A673 (cell line): Measurements from ENCODE around the gene SCRN1. TPM values are rescaled to one million over a fixed set of nuclear protein-coding genes. Genes with fewer than 3 reads are reported as not detected.

ENCODE experiments used
- BruUV-seq: library from RNA; stranded (reverse); fragments of 400-500 nt; replicated peaks from 2 replicates; lab custom pipeline; 2021; lab: Mats Ljungman, UMichigan
- CTCF ChIA-PET: fragments of 300-600 bp; sonication (Branson Sonifier 250); formaldehyde crosslinking; loops from one replicate; lab custom pipeline; 2022; ENCODE audit warnings: antibody characterized with exemption; lab: Charles Lee
- POLR2A ChIA-PET: fragments of 300-600 bp; sonication (Branson Sonifier 250); formaldehyde crosslinking; loops from one replicate; lab custom pipeline; 2022; ENCODE audit warnings: antibody characterized with exemption; ENCODE audit not compliant: low non-redundant PET; lab: Charles Lee
- DNase-seq: peaks from one replicate; pipeline ENCODE4 v3.0.0-alpha.2; 2015; ENCODE audit warnings: low spot score
- H3K27ac ChIP-seq: fragments of 200-600 bp; sonication (generic); 2 replicates; pipeline ENCODE4 v1.5.1; 2016; ENCODE audit warnings: mixed run types, low read depth, mild to moderate bottlenecking, mixed read lengths, antibody characterized with exemption, low read length; ENCODE audit not compliant: poor library complexity, severe bottlenecking
- H3K27me3 ChIP-seq: fragments of 200-600 bp; sonication (generic); replicated peaks from 2 replicates; pipeline ENCODE4 v1.6.1; 2017; ENCODE audit warnings: mixed run types, low read depth, mild to moderate bottlenecking, mixed read lengths, antibody characterized with exemption, low read length; ENCODE audit not compliant: insufficient read depth, poor library complexity
- H3K36me3 ChIP-seq: fragments of 200-600 bp; sonication (generic); 2 replicates; pipeline ENCODE4 v1.6.1; 2016; ENCODE audit warnings: mixed run types, mild to moderate bottlenecking, mixed read lengths, antibody characterized with exemption, low read length; ENCODE audit not compliant: insufficient read depth, poor library complexity, severe bottlenecking
- H3K4me1 ChIP-seq: fragments of 200-600 bp; sonication (generic); 2 replicates; pipeline ENCODE4 v1.6.1; 2017; ENCODE audit warnings: mixed run types, mild to moderate bottlenecking, mixed read lengths, antibody characterized with exemption, low read length; ENCODE audit not compliant: insufficient read depth, poor library complexity, severe bottlenecking
- H3K4me3 ChIP-seq: fragments of 200-600 bp; sonication (generic); 2 replicates; pipeline ENCODE4 v1.5.1; 2016; ENCODE audit warnings: low read depth, mixed run types, mild to moderate bottlenecking, mixed read lengths, low read length; ENCODE audit not compliant: poor library complexity, severe bottlenecking
- H3K9me3 ChIP-seq: fragments of 200-600 bp; sonication (generic); 2 replicates; pipeline ENCODE4 v1.6.1; 2016; ENCODE audit warnings: mixed run types, low read depth, mild to moderate bottlenecking, mixed read lengths, antibody characterized with exemption, low read length; ENCODE audit not compliant: poor library complexity, severe bottlenecking
- EZH2 ChIP-seq: fragments of 200-600 bp; sonication (generic); IDR thresholded peaks from 2 replicates; pipeline ENCODE4 v1.6.1; 2017; ENCODE audit warnings: borderline replicate concordance, low read depth, mild to moderate bottlenecking, mixed read lengths, antibody characterized with exemption, low read length; ENCODE audit not compliant: poor library complexity, severe bottlenecking
- intact Hi-C: fragments of 100-400 bp; cut with micrococcal nuclease; formaldehyde crosslinking; loops from one replicate; pipeline ENCODE4 v1.10.0; 2022; ENCODE audit not compliant: unreplicated experiment
- total RNA-seq: library from RNA; stranded (reverse); gene quantifications from 2 replicates; pipeline ENCODE4 v1.2.3, GENCODE V29; 2021
- TF ChIP-seq, protein P1 (sequence below): fragments of 300-800, 200-600 bp; sonication (generic); conservative IDR thresholded peaks from 2 replicates; pipeline ENCODE4 v1.5.1; 2017; ENCODE audit warnings: low read depth, mild to moderate bottlenecking, antibody characterized with exemption, low read length, moderate library complexity, mixed read lengths

The SCRN1 gene
- total RNA-seq, 1 experiment from 2014 or later = 83.9 TPM

DNA sequence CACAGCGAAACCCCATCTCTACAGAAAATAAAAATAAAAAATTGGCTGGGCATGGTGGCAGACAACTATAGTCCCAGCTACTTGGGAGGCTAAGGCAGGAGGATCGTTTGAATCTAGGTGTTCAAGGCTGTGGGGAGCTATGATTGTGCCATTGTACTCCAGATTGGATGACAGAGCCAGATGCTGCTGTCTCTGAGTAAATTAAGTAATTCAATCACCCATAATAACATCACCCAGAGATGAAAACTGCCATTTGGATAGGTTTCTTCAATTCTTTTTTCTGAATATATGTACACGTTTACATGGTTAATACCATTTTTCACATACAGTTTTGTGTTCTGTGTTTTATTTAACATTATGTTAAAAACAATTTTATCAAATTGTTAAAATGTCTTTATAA, 104.0 kb downstream of the SCRN1 start:
- ChIA-PET POLR2A (no interaction called here), CTCF (no interaction called here)
- Histone ChIP-seq H3K27me3 (no peaks in the 10 kb centered on the region), H3K27ac (no peak overlapping the region), H3K9me3 (no peaks in the 10 kb centered on the region), H3K4me1 (no peaks in the 10 kb centered on the region), H3K4me3 (no peak overlapping the region), H3K36me3 (no peaks in the 10 kb centered on the region)
- TF ChIP-seq, protein P1, sequence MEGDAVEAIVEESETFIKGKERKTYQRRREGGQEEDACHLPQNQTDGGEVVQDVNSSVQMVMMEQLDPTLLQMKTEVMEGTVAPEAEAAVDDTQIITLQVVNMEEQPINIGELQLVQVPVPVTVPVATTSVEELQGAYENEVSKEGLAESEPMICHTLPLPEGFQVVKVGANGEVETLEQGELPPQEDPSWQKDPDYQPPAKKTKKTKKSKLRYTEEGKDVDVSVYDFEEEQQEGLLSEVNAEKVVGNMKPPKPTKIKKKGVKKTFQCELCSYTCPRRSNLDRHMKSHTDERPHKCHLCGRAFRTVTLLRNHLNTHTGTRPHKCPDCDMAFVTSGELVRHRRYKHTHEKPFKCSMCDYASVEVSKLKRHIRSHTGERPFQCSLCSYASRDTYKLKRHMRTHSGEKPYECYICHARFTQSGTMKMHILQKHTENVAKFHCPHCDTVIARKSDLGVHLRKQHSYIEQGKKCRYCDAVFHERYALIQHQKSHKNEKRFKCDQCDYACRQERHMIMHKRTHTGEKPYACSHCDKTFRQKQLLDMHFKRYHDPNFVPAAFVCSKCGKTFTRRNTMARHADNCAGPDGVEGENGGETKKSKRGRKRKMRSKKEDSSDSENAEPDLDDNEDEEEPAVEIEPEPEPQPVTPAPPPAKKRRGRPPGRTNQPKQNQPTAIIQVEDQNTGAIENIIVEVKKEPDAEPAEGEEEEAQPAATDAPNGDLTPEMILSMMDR = no peak
- no peak for TF ChIP-seq EZH2
- intact Hi-C loops = no loop called here
- DNase-seq = no peak
- BruUV-seq = no TSS peak

DNA sequence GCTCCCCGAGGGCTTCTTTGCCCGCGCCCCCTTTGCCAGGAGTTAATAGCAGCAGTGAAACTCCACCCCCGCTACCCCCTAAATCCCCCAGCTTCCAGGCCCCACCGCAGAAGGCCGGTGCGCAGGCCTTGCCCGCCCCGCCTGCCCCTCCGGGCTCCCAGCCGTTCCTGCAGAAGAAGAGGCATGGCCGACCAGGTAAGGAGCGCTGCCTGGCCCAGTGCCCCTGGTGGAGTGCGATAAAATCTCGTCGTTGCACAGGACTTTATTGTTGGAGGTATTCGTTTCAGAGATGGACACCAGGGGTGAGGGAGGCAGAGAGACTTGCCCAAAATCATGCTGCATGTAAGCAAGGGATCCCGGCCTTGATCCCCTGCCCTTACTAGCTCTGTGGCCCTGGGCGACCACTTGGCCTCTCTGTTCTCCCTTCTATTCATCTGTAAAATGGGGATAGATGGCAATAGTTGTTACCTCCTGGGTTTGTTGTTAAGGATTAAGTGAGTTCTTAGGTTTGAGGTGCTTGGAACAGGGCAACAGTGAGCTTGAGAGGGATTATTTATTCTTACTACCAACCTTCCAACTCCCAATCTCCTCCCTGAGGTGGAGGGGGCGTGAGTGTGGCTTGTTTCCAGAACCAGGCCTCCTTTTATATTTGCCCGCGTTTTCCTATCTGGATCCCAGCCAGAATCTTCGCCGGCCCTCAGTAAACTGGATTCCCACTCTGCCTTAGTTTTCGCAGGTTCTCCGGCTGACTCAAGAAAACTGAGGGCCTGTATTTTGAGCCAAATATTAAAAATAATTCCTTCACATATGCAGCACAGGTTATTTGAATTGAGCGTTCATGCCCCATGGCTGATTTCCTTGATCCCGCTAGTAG, 105.0 kb downstream of the SCRN1 start:
- Histone ChIP-seq H3K9me3 (no peaks in the 10 kb centered on the region), H3K4me3 (no peak overlapping the region), H3K27ac (no peak overlapping the region), H3K36me3 (no peaks in the 10 kb centered on the region), H3K27me3 (no peaks in the 10 kb centered on the region), H3K4me1 (no peaks in the 10 kb centered on the region)
- POLR2A ChIA-PET = no interaction called here
- CTCF ChIA-PET = no interaction called here
- TF ChIP-seq EZH2 = no peak
- TF ChIP-seq, protein P1 = no peak
- peak; percentile 46 for DNase-seq
- BruUV-seq = no TSS peak
- intact Hi-C loops = no loop called here

DNA sequence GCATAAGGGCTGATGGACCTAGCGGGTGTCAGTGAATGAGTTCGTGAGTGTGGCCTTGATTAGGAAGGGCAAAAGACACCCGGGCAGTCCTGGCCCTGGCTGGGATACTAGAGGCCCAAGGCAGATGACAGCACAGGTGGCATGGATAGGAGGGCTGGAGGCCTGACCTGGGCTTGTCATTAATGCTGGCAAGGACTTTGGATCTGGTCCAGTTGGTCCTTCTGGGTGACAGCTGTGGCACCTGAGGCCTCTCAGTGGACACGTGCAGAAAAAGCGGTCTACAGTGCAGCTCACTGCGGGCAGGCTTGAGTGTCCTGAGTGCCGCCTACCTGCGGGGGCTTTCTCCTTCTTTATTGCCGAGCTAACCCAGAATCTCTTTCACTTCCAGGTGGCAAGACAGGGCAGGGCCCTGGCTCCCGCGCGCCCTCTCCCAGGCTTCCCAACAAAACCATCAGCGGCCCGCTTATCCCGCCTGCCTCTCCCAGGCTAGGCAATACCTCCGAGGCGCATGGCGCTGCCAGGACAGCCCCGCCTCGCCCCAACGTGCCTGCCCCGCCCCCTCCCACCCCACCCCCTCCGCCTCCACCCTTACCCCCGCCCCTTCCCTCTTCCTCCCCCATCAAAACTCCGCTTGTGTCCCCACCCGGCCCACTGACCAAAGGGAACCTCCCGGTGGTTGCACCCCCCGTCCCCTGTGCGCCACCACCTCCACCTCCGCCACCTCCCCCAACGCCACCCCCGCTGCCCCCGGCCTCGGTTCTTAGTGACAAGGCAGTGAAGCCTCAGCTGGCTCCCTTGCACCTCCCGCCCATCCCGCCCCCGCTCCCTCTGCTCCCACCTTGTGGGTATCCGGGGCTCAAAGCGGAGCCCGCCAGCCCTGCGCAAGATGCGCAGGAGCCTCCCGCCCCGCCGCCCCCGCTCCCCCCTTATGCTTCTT, 105.9 kb downstream of the SCRN1 start:
- ChIA-PET CTCF (no interaction called here), POLR2A (no interaction called here)
- Histone ChIP-seq H3K4me3 (no peak overlapping the region), H3K36me3 (no peaks in the 10 kb centered on the region), H3K27ac (no peak overlapping the region), H3K9me3 (no peaks in the 10 kb centered on the region), H3K27me3 (no peaks in the 10 kb centered on the region), H3K4me1 (no peaks in the 10 kb centered on the region)
- no TSS peak for BruUV-seq
- no peak for TF ChIP-seq EZH2
- TF ChIP-seq, protein P1 = no peak
- intact Hi-C loops = no loop called here
- no peak for DNase-seq
